Panc1 (cell line): ENCODE data around the gene PYGM. TPM values are rescaled to one million over a fixed set of nuclear protein-coding genes. Genes with fewer than 3 reads are reported as not detected.

Source experiments
- ATAC-seq: fragments of 200-7000 bp; cut with Tn5 transposase; 2 replicates; pipeline ENCODE4 v1.9.1; 2020; ENCODE audit warnings: mild to moderate bottlenecking, moderate library complexity
- BruUV-seq: library from RNA; stranded (reverse); fragments of 400-500 nt; replicated peaks from 2 replicates; lab custom pipeline; 2021; lab: Mats Ljungman, UMichigan
- CTCF ChIA-PET: fragments of 300-600 bp; sonication (Branson Sonifier 250); formaldehyde crosslinking; loops from one replicate; lab custom pipeline; 2022; ENCODE audit warnings: antibody characterized with exemption; lab: Charles Lee
- POLR2A ChIA-PET: fragments of 300-600 bp; sonication (Branson Sonifier 250); formaldehyde crosslinking; loops from one replicate; lab custom pipeline; 2022; ENCODE audit warnings: antibody characterized with exemption; lab: Charles Lee
- DNase-seq: peaks from one replicate; pipeline ENCODE4 v3.0.0-alpha.2; 2010; ENCODE audit warnings: low read depth, low spot score
- H3K27ac ChIP-seq: 2 replicates; pipeline ENCODE4 v1.5.1; 2011; ENCODE audit warnings: mild to moderate bottlenecking, low read length, inconsistent platforms
- H3K27me3 ChIP-seq: fragments of 200-500 bp; sonication (Bioruptor generic); 2 replicates; pipeline ENCODE4 v1.6.0; 2014; ENCODE audit warnings: low read length, inconsistent platforms; ENCODE audit not compliant: control insufficient read depth, insufficient read depth
- H3K36me3 ChIP-seq: fragments of 200-500 bp; sonication (Bioruptor generic); 2 replicates; pipeline ENCODE4 v1.5.1; 2014; ENCODE audit warnings: inconsistent platforms, mild to moderate bottlenecking, low read length, moderate library complexity; ENCODE audit not compliant: control insufficient read depth, insufficient read depth
- H3K4me1 ChIP-seq: 2 replicates; pipeline ENCODE4 v1.5.1; 2011; ENCODE audit warnings: inconsistent platforms, mild to moderate bottlenecking, low read length, moderate library complexity; ENCODE audit not compliant: control insufficient read depth, insufficient read depth
- H3K4me3 ChIP-seq, 2 experiments: 2 replicates each; pipeline ENCODE4 v1.5.1; 2011 to 2012; ENCODE audit warnings: low read depth in 2 of 2, low read length in 2 of 2, mild to moderate bottlenecking in 2 of 2, inconsistent platforms in 1 of 2, moderate library complexity in 1 of 2
- H3K9me3 ChIP-seq: fragments of 200-500 bp; sonication (Bioruptor generic); 2 replicates; pipeline ENCODE4 v1.5.1; 2014; ENCODE audit warnings: low read depth, mild to moderate bottlenecking, inconsistent platforms, low read length, moderate library complexity; ENCODE audit not compliant: control insufficient read depth, insufficient read depth
- CTCF ChIP-seq: fragments of 450-650 bp; IDR thresholded peaks from 2 replicates; pipeline ENCODE4 v1.5.1; 2017; ENCODE audit warnings: mild to moderate bottlenecking
- POLR2AphosphoS5 ChIP-seq: IDR thresholded peaks from 2 replicates; pipeline ENCODE4 v1.6.1; 2012; ENCODE audit warnings: mild to moderate bottlenecking, low read depth, low read length, moderate library complexity
- REST ChIP-seq, 2 experiments: IDR thresholded peaks; 2 replicates each; pipeline ENCODE4 v1.6.1; 2011 to 2012; ENCODE audit warnings: low read depth in 2 of 2, control low read depth in 1 of 2, low read length in 1 of 2, mild to moderate bottlenecking in 1 of 2, moderate library complexity in 1 of 2; ENCODE audit not compliant: insufficient read depth in 1 of 2
- SIN3A ChIP-seq: IDR thresholded peaks from 2 replicates; pipeline ENCODE4 v1.6.1; 2012; ENCODE audit warnings: low read depth, mild to moderate bottlenecking, low read length, moderate library complexity, borderline replicate concordance; ENCODE audit not compliant: insufficient read depth
- TCF7L2 ChIP-seq: IDR thresholded peaks from 2 replicates; pipeline ENCODE4 v1.6.1; 2011; ENCODE audit warnings: mild to moderate bottlenecking, low read depth, low read length, inconsistent platforms
- in situ Hi-C: cut with HindIII; loops from 2 replicates; pipeline ENCODE4 v1.10.0; 2016; ENCODE audit warnings: low sequenced_read_pairs, low pct_unique_long_range_greater_than_20kb
- intact Hi-C: fragments of 100-400 bp; cut with micrococcal nuclease; formaldehyde crosslinking; loops from one replicate; pipeline ENCODE4 v1.10.0; 2022; ENCODE audit not compliant: unreplicated experiment
- total RNA-seq: library from RNA; stranded (reverse); gene quantifications from one replicate; pipeline ENCODE4 v1.2.1, GENCODE V29; 2021; ENCODE audit not compliant: unreplicated experiment

Gene PYGM
- total RNA-seq, 1 experiment from 2014 or later = 0.39 TPM

- POLR2A ChIA-PET = no interaction called here
- H3K4me3 ChIP-seq = no peak overlapping the region
- BruUV-seq = no TSS peak
- in situ Hi-C loops = no loop called here
- ATAC-seq (no peak), DNase-seq (no peak)
- CTCF ChIA-PET = no interaction called here
- no peaks in the 10 kb centered on the region for H3K36me3 ChIP-seq
- no peak overlapping the region for H3K27ac ChIP-seq
- no peaks in the 10 kb centered on the region for H3K4me1 ChIP-seq
- TF ChIP-seq POLR2AphosphoS5 = no peak
- TF ChIP-seq CTCF = no peak
- no peak for TF ChIP-seq REST (IDR thresholded peaks at IDR 0.05; ENCODE audit: insufficient read depth in 1 of 2, low read depth in 2 of 2, low read length in 1 of 2)
- no peak for TF ChIP-seq TCF7L2
- no peak for TF ChIP-seq SIN3A
- intact Hi-C loops = no loop called here
- no peaks in the 10 kb centered on the region for H3K9me3 ChIP-seq
- H3K27me3 ChIP-seq = no peaks in the 10 kb centered on the region
Observed at GRCh38 chr11:64789331-64790204, 29.8 kb upstream of the PYGM start.

- in situ Hi-C loops = no loop called here
- POLR2A ChIA-PET = interaction anchor here (0.8 kb wide), 1 partner anchor 10 kb away, joined by 3 read pairs; the partner anchor contains the start of gene SF1
- BruUV-seq = no TSS peak
- DNase-seq (no peak), ATAC-seq (no peak)
- CTCF ChIA-PET = interaction anchor here (0.5 to 1.7 kb wide), 3 partner anchors 10 to 222 kb away, joined by 4 to 9 read pairs (median 6); partner anchors contain the start of gene SF1
- no peak overlapping the region for H3K4me3 ChIP-seq
- no peaks in the 10 kb centered on the region for H3K36me3 ChIP-seq
- no peaks in the 10 kb centered on the region for H3K9me3 ChIP-seq
- H3K4me1 ChIP-seq = no peaks in the 10 kb centered on the region
- H3K27ac ChIP-seq = no peak overlapping the region
- intact Hi-C loops = no loop called here
- TF ChIP-seq REST (IDR thresholded peaks at IDR 0.05; ENCODE audit: insufficient read depth in 1 of 2, low read depth in 2 of 2, low read length in 1 of 2) (no peak), TCF7L2 (no peak), POLR2AphosphoS5 (no peak), CTCF (no peak), SIN3A (no peak)
- no peaks in the 10 kb centered on the region for H3K27me3 ChIP-seq
Observed at GRCh38 chr11:64788321-64789215, 28.8 kb upstream of the PYGM start.
